ENCODE results near the gene ABTB1. TPM values are rescaled to one million over a fixed set of nuclear protein-coding genes. Genes with fewer than 3 reads are reported as not detected.

ABTB1 gene
- 5.0 and 5.7 TPM in 2 replicates for total RNA-seq (2014; rRNA removed; shearing (Covaris generic))
- polyA plus RNA-seq (2016; fragmentation: Nextera tagmentation; extraction: Ambion mirVana) = 3.7 TPM in 2 replicates
- long read RNA-seq, partial matches to known transcripts = 0 of 2 reads
- long read RNA-seq, other reads (novel, unspliced or antisense) = 1 of 2 reads

GRCh38 chr3:127672429-127673190, at the start of gene ABTB1:
Gene ABTB1 (plus strand): TSS chr3:127672952. CDS start chr3:127673026, 74 bp downstream.
- Histone ChIP-seq H3K27me3 (ENCODE audit: insufficient read depth) (no peaks in the 10 kb centered on the region), H3K36me3 (ENCODE audit: insufficient read depth) (no peaks in the 10 kb centered on the region), H4K20me1 (replicated peaks; ENCODE audit: insufficient read depth) (no peaks in the 10 kb centered on the region), H3K4me3 (peak within 1 kb of the TSS; percentile 83), H3K9me2 (ENCODE audit: insufficient read depth) (no peaks in the 10 kb centered on the region), H3K4me1 (ENCODE audit: insufficient read depth) (peaks cover 5% of the 10 kb centered on the region; the same call in 1 of the 2 replicates), H3K4me2 (peak within 1 kb of the TSS; percentile 95), H3K27ac (ENCODE audit: low read depth) (peak within 1 kb of the TSS; percentile 26; the same call in 1 of the 2 replicates), H2AFZ (peak within 1 kb of the TSS; percentile 89), H3F3A (replicated peaks; ENCODE audit: low read depth) (no peaks in the 10 kb centered on the region), H3K79me2 (replicated peaks; ENCODE audit: insufficient read depth) (no peaks in the 10 kb centered on the region)
- peak; percentile 86 for DNase-seq (ENCODE audit: low spot score)
- Mint-ChIP-seq H3K27ac (no peak within 1 kb of the TSS; the same call in 1 of the 2 replicates), H3K4me3 (peak within 1 kb of the TSS; percentile 87), H3K36me3 (ENCODE audit: low read depth) (no peaks in the 10 kb centered on the region; the same call in 2 of the 3 replicates), H3K9me3 (peaks cover 5% of the 10 kb centered on the region; the same call in 2 of the 3 replicates), H3K27me3 (ENCODE audit: insufficient read depth, low read depth, poor library complexity) (peaks cover 14% of the 10 kb centered on the region), H3K4me1 (peaks cover 17% of the 10 kb centered on the region)
- peak; percentile 70 for ATAC-seq
- no peak for TF ChIP-seq EZH2 (IDR thresholded peaks at IDR 0.05; ENCODE audit: low read depth, unreplicated experiment)
- TF ChIP-seq STAT1 (IDR thresholded peaks at IDR 0.05; ENCODE audit: unreplicated experiment) = no peak
- 0 out of 2 replicates have a peak, but pooled peaks have one; percentile 21 for TF ChIP-seq ETS1 (IDR thresholded peaks at IDR 0.05)
- TF ChIP-seq POLR2AphosphoS5 (IDR thresholded peaks at IDR 0.05; ENCODE audit: low read depth) = peak; percentile 71
- TF ChIP-seq JUNB (IDR thresholded peaks at IDR 0.05; ENCODE audit: unreplicated experiment) = no peak

DNA sequence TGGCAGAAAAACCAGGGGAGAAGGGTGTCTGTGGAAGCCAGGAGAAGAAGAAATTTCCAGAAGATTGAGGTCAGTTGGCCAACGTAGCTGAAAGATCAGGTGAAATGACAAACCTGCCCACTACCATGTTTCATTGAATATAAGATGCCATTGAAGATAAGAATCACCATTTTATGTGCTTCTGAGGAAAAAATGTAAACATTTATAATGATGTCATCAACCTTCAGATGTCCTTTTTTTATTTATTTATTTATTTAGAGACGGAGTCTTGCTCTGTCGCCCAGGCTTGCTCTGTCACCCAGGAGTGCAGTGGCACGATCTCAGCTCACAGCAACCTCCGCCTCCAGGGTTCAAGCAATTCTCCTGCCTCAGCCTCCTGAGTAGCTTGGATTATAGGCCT, 48.7 kb upstream of the ABTB1 start:
- no peak for DNase-seq (ENCODE audit: low spot score)
- peaks cover 23% of the 10 kb centered on the region for H3K36me3 ChIP-seq (ENCODE audit: insufficient read depth)
- H3K9me2 ChIP-seq (ENCODE audit: insufficient read depth) = no peaks in the 10 kb centered on the region
- H3F3A ChIP-seq (replicated peaks; ENCODE audit: low read depth) = peaks cover 5% of the 10 kb centered on the region; the same call in 1 of the 2 replicates
- ATAC-seq = no peak
- no peaks in the 10 kb centered on the region for H3K79me2 ChIP-seq (replicated peaks; ENCODE audit: insufficient read depth)
- H3K4me3 ChIP-seq = no peak overlapping the region
- no peak overlapping the region for H2AFZ ChIP-seq
- H3K9me3 Mint-ChIP-seq = peaks cover 6% of the 10 kb centered on the region
- H3K27ac Mint-ChIP-seq = no peak overlapping the region
- peaks cover 31% of the 10 kb centered on the region for H3K27me3 ChIP-seq (ENCODE audit: insufficient read depth)
- H3K27me3 Mint-ChIP-seq (ENCODE audit: insufficient read depth, low read depth, poor library complexity) = peaks cover 16% of the 10 kb centered on the region
- no peak overlapping the region for H3K4me3 Mint-ChIP-seq
- no peak overlapping the region for H3K4me2 ChIP-seq
- H3K36me3 Mint-ChIP-seq (ENCODE audit: low read depth) = peaks cover 45% of the 10 kb centered on the region
- no peak overlapping the region for H3K27ac ChIP-seq (ENCODE audit: low read depth)
- H3K4me1 Mint-ChIP-seq = no peaks in the 10 kb centered on the region; the same call in 2 of the 3 replicates
- 0 out of 2 replicates have a peak, but pooled peaks cover 7% of the 10 kb centered on the region for H4K20me1 ChIP-seq (replicated peaks; ENCODE audit: insufficient read depth)
- H3K4me1 ChIP-seq (ENCODE audit: insufficient read depth) = no peaks in the 10 kb centered on the region
- no peak for TF ChIP-seq CREB1 (CRISPR knock-in tag; IDR thresholded peaks at IDR 0.05; ENCODE audit: low read depth)
- TF ChIP-seq, protein P1, sequence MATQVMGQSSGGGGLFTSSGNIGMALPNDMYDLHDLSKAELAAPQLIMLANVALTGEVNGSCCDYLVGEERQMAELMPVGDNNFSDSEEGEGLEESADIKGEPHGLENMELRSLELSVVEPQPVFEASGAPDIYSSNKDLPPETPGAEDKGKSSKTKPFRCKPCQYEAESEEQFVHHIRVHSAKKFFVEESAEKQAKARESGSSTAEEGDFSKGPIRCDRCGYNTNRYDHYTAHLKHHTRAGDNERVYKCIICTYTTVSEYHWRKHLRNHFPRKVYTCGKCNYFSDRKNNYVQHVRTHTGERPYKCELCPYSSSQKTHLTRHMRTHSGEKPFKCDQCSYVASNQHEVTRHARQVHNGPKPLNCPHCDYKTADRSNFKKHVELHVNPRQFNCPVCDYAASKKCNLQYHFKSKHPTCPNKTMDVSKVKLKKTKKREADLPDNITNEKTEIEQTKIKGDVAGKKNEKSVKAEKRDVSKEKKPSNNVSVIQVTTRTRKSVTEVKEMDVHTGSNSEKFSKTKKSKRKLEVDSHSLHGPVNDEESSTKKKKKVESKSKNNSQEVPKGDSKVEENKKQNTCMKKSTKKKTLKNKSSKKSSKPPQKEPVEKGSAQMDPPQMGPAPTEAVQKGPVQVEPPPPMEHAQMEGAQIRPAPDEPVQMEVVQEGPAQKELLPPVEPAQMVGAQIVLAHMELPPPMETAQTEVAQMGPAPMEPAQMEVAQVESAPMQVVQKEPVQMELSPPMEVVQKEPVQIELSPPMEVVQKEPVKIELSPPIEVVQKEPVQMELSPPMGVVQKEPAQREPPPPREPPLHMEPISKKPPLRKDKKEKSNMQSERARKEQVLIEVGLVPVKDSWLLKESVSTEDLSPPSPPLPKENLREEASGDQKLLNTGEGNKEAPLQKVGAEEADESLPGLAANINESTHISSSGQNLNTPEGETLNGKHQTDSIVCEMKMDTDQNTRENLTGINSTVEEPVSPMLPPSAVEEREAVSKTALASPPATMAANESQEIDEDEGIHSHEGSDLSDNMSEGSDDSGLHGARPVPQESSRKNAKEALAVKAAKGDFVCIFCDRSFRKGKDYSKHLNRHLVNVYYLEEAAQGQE (IDR thresholded peaks at IDR 0.05; ENCODE audit: unreplicated experiment) = no peak
- TF ChIP-seq STAT1 (IDR thresholded peaks at IDR 0.05; ENCODE audit: unreplicated experiment) = no peak
- TF ChIP-seq ZNF331 (CRISPR knock-in tag; IDR thresholded peaks at IDR 0.05; ENCODE audit: low read depth) = no peak
- no peak for TF ChIP-seq EZH2phosphoT487 (IDR thresholded peaks at IDR 0.05; ENCODE audit: unreplicated experiment)
- TF ChIP-seq ETS1 (IDR thresholded peaks at IDR 0.05) = no peak
- no peak for TF ChIP-seq CTCF (conservative IDR thresholded peaks at IDR 0.05; ENCODE audit: low read depth in 2 of 2)
- TF ChIP-seq POLR2AphosphoS5 (IDR thresholded peaks at IDR 0.05; ENCODE audit: low read depth) = no peak
- no peak for TF ChIP-seq ZNF114 (CRISPR knock-in tag; IDR thresholded peaks at IDR 0.05)
- no peak for TF ChIP-seq NANOG (IDR thresholded peaks at IDR 0.05; ENCODE audit: borderline replicate concordance)
- no peak for TF ChIP-seq EZH2 (IDR thresholded peaks at IDR 0.05; ENCODE audit: low read depth, unreplicated experiment)
- TF ChIP-seq JUNB (IDR thresholded peaks at IDR 0.05; ENCODE audit: unreplicated experiment) = no peak
